Endothelial cell of umbilical vein (primary cell): Measurements from ENCODE around the gene CDC14B. TPM values are rescaled to one million over a fixed set of nuclear protein-coding genes. Genes with fewer than 3 reads are reported as not detected.

Experiments
- BruUV-seq: library from RNA; stranded (reverse); fragments of 400-500 nt; replicated peaks from 2 replicates; lab custom pipeline; 2021; lab: Mats Ljungman, UMichigan
- CTCF ChIA-PET: fragments of 300-600, 350-600 bp; sonication (Branson Sonifier 250); formaldehyde crosslinking; loops from one replicate; lab custom pipeline; 2021; ENCODE audit warnings: antibody characterized with exemption, inconsistent platforms; lab: Charles Lee
- POLR2A ChIA-PET: fragments of 300-600, 350-600 bp; sonication (Branson Sonifier 250); formaldehyde crosslinking; loops from one replicate; lab custom pipeline; 2021; ENCODE audit warnings: antibody characterized with exemption, inconsistent platforms; lab: Charles Lee
- DNase-seq: peaks from one replicate; pipeline ENCODE4 v3.0.0-alpha.2; 2011; ENCODE audit warnings: low read depth, low spot score
- FAIRE-seq: peaks from 2 replicates; lab custom pipeline; 2011; peaks lifted over from hg19 to GRCh38; lab: Jason Lieb, UNC
- H2AFZ ChIP-seq: 2 replicates; pipeline ENCODE4 v1.6.0; 2012; ENCODE audit warnings: low read depth, low read length, control low read depth, inconsistent platforms
- H3K27ac ChIP-seq: 2 replicates; pipeline ENCODE4 v1.5.1; 2011; ENCODE audit warnings: low read depth, mild to moderate bottlenecking, control low read depth, low read length, moderate library complexity; ENCODE audit not compliant: insufficient read depth
- H3K27me3 ChIP-seq, 2 experiments: 2 replicates each; pipeline versions ENCODE4 v1.6.0 to v1.6.1; 2011; ENCODE audit warnings: low read length in 2 of 2, mixed read lengths in 1 of 2; ENCODE audit not compliant: control insufficient read depth in 2 of 2, insufficient read depth in 2 of 2
- H3K36me3 ChIP-seq, 2 experiments: 2 replicates in 1 of 2; 3 replicates in 1 of 2; pipeline ENCODE4 v1.5.1; 2011; ENCODE audit warnings: low read length in 2 of 2, mild to moderate bottlenecking in 1 of 2, moderate library complexity in 1 of 2; ENCODE audit not compliant: control insufficient read depth in 2 of 2, insufficient read depth in 2 of 2; ENCODE audit errors: extremely low read depth in 1 of 2
- H3K4me1 ChIP-seq: 3 replicates; pipeline ENCODE4 v1.5.1; 2011; ENCODE audit warnings: mild to moderate bottlenecking, low read length; ENCODE audit not compliant: control insufficient read depth, insufficient read depth; ENCODE audit errors: extremely low read depth
- H3K4me2 ChIP-seq: 2 replicates; pipeline ENCODE4 v1.6.1; 2011; ENCODE audit warnings: low read length, control low read depth, mixed read lengths; ENCODE audit not compliant: insufficient read depth
- H3K4me3 ChIP-seq, 3 experiments: fragments of 200-600 bp in 1 of 3; sonication (generic), shearing (Covaris generic) in 1 of 3; replicated peaks in 1 of 3; 2 replicates each; pipeline ENCODE4 v1.5.1; 2011 to 2016; ENCODE audit warnings: control low read depth in 3 of 3, low read length in 3 of 3, mild to moderate bottlenecking in 2 of 3, inconsistent platforms in 1 of 3, low read depth in 1 of 3, moderate library complexity in 1 of 3; ENCODE audit not compliant: insufficient read depth in 1 of 3
- H3K79me2 ChIP-seq: 2 replicates; pipeline ENCODE4 v1.6.0; 2012; ENCODE audit warnings: low read length, inconsistent platforms; ENCODE audit not compliant: control insufficient read depth, insufficient read depth
- H3K9ac ChIP-seq: replicated peaks from 2 replicates; pipeline ENCODE3; 2011; ENCODE audit warnings: low read length, control low read depth; ENCODE audit not compliant: insufficient read depth; ENCODE audit errors: extremely low read depth
- H3K9me1 ChIP-seq: replicated peaks from 3 replicates; pipeline ENCODE4 v1.6.0; 2011; ENCODE audit warnings: mild to moderate bottlenecking, low read length; ENCODE audit not compliant: control insufficient read depth, insufficient read depth; ENCODE audit errors: extremely low read depth
- H3K9me3 ChIP-seq: replicated peaks from 2 replicates; pipeline ENCODE4 v1.5.1; 2012; ENCODE audit warnings: low read length, inconsistent platforms; ENCODE audit not compliant: control insufficient read depth, insufficient read depth
- H4K20me1 ChIP-seq: replicated peaks from 2 replicates; pipeline ENCODE3; 2011; ENCODE audit warnings: mild to moderate bottlenecking, low read length; ENCODE audit not compliant: control insufficient read depth, insufficient read depth; ENCODE audit errors: extremely low read depth
- CTCF ChIP-seq, 2 donors: IDR thresholded peaks; 1 replicate in 1 of 2; 2 replicates in 1 of 2; pipeline ENCODE4 v1.5.1; 2011; ENCODE audit warnings: low read length in 2 of 2, mild to moderate bottlenecking in 2 of 2, moderate library complexity in 2 of 2, control low read depth in 1 of 2, inconsistent platforms in 1 of 2, low read depth in 1 of 2; ENCODE audit not compliant: insufficient read depth in 1 of 2; ENCODE audit errors: extremely low read depth in 1 of 2
- EZH2 ChIP-seq: IDR thresholded peaks from 2 replicates; pipeline ENCODE4 v1.6.1; 2012; ENCODE audit warnings: borderline replicate concordance, low read depth, mild to moderate bottlenecking, moderate library complexity, low read length, inconsistent platforms; ENCODE audit not compliant: severe bottlenecking
- FOS ChIP-seq: IDR thresholded peaks from 2 replicates; pipeline ENCODE4 v1.6.1; 2011; ENCODE audit warnings: mild to moderate bottlenecking, low read length, moderate library complexity, borderline replicate concordance; ENCODE audit not compliant: insufficient read depth
- GATA2 ChIP-seq: IDR thresholded peaks from 2 replicates; pipeline ENCODE4 v1.7.0; 2011; ENCODE audit warnings: low read depth, mild to moderate bottlenecking, moderate library complexity, mixed read lengths, low read length; ENCODE audit not compliant: insufficient read length, insufficient read depth
- JUN ChIP-seq: IDR thresholded peaks from 2 replicates; pipeline ENCODE4 v1.6.1; 2011; ENCODE audit warnings: borderline replicate concordance, low read depth; ENCODE audit not compliant: insufficient read length, insufficient read depth
- MYC ChIP-seq: IDR thresholded peaks from one replicate; pipeline ENCODE4 v1.6.1; 2011; ENCODE audit warnings: mild to moderate bottlenecking, low read depth, low read length
- POLR2A ChIP-seq: IDR thresholded peaks from 2 replicates; pipeline ENCODE4 v1.6.1; 2012; ENCODE audit warnings: low read depth, mild to moderate bottlenecking, control low read depth, low read length
- POLR2AphosphoS5 ChIP-seq: IDR thresholded peaks from 2 replicates; pipeline ENCODE4 v1.6.1; 2012; ENCODE audit warnings: low read depth, mild to moderate bottlenecking, control low read depth, low read length, moderate library complexity; ENCODE audit not compliant: insufficient read depth
- dilution Hi-C: fragments of 300-500 bp; cut with MboI; formaldehyde crosslinking; loops from one replicate; pipeline ENCODE4 v1.15.0; 2019; ENCODE audit warnings: low sequenced_read_pairs; ENCODE audit not compliant: extremely low pct_ligation_motif_present
- intact Hi-C: fragments of 100-400 bp; cut with micrococcal nuclease; formaldehyde crosslinking; loops from one replicate; pipeline ENCODE4 v1.10.0; 2022
- polyA plus RNA-seq, 4 experiments: library from polyadenylated mRNA; depleted of rRNA in 3 of 4; stranded (reverse) in 3 of 4; unstranded in 1 of 4; fragments of >200 nt; gene quantifications; 2 replicates each; pipeline versions ENCODE4 v1.2.1 to v1.2.3, GENCODE V29; 2011 to 2012; ENCODE audit warnings: missing spikeins in 1 of 4
- total RNA-seq: library from RNA; stranded (reverse); gene quantifications from 2 replicates; pipeline ENCODE4 v1.2.3, GENCODE V29; 2021
- TF ChIP-seq, protein P1 (sequence below): IDR thresholded peaks from 2 replicates; pipeline ENCODE4 v1.6.1; 2011; ENCODE audit not compliant: insufficient read depth, insufficient read length

Gene CDC14B
- total and polyA plus RNA-seq, 2 donors (not counting 3 experiments of a cell fraction or from before 2014, with no cell fraction given), result 0.39 to 0.93 TPM

- no peaks in the 10 kb centered on the region for H3K36me3 ChIP-seq
- no peaks in the 10 kb centered on the region for H3K79me2 ChIP-seq
- no peak overlapping the region for H3K4me3 ChIP-seq
- no peak for TF ChIP-seq CTCF (IDR thresholded peaks at IDR 0.05; ENCODE audit: extremely low read depth in 1 of 2, insufficient read depth in 1 of 2, low read depth in 1 of 2, low read length in 2 of 2)
- TF ChIP-seq MYC, result no peak
- TF ChIP-seq POLR2A, result no peak
- TF ChIP-seq GATA2, result no peak
- TF ChIP-seq, protein P1, sequence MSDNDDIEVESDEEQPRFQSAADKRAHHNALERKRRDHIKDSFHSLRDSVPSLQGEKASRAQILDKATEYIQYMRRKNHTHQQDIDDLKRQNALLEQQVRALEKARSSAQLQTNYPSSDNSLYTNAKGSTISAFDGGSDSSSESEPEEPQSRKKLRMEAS, result no peak
- TF ChIP-seq JUN, result no peak
- no peak for TF ChIP-seq POLR2AphosphoS5
- no peak for TF ChIP-seq EZH2
- TF ChIP-seq FOS, result no peak
- ChIA-PET POLR2A (no interaction called here), CTCF (interaction anchor here (3.1 kb wide), 1 partner anchor 334 kb away, joined by 10 read pairs; no protein-coding TSS in a partner anchor)
- FAIRE-seq (no peak), DNase-seq (no peak)
- H3K4me2 ChIP-seq, result no peak overlapping the region
- no peaks in the 10 kb centered on the region for H3K9me3 ChIP-seq
- H3K27ac ChIP-seq, result no peak overlapping the region
- H3K9ac ChIP-seq, result no peak overlapping the region
- H3K9me1 ChIP-seq, result no peaks in the 10 kb centered on the region
- no peak overlapping the region for H2AFZ ChIP-seq
- H3K27me3 ChIP-seq, result peaks cover 0 to 2% of the 10 kb centered on the region in 2 experiments
- no peaks in the 10 kb centered on the region for H4K20me1 ChIP-seq
- intact Hi-C loops (no loop called here), dilution Hi-C loops (no loop called here)
- H3K4me1 ChIP-seq, result no peaks in the 10 kb centered on the region
- no TSS peak for BruUV-seq
Measured at GRCh38 chr9:96661711-96662110, 42.1 kb upstream of the CDC14B start.
